GM23338 (cell line): ENCODE measurements around the gene RRM1. TPM values are rescaled to one million over a fixed set of nuclear protein-coding genes. Genes with fewer than 3 reads are reported as not detected.

Experiments
- ATAC-seq: fragments of 200-7000 bp; cut with Tn5 transposase; 3 replicates; pipeline ENCODE4 v1.9.1; 2020
- DNase-seq: peaks from one replicate; pipeline ENCODE4 v3.0.0-alpha.2; 2015; ENCODE audit warnings: low spot score
- H2AFZ ChIP-seq: fragments of 200-600 bp; sonication (generic); 2 replicates; pipeline ENCODE4 v1.8.0; 2016; ENCODE audit warnings: antibody characterized with exemption, mild to moderate bottlenecking, moderate library complexity
- H3F3A ChIP-seq: fragments of 200-600 bp; sonication (generic); replicated peaks from 2 replicates; pipeline ENCODE4 v1.8.0; 2017; ENCODE audit warnings: antibody characterized with exemption, mixed run types, low read depth
- H3K27ac ChIP-seq: fragments of 200-600 bp; sonication (generic); 2 replicates; pipeline ENCODE4 v1.6.1; 2016; ENCODE audit warnings: low read depth
- H3K27me3 ChIP-seq: fragments of 200-600 bp; sonication (generic); 2 replicates; pipeline ENCODE4 v1.8.0; 2016; ENCODE audit warnings: mild to moderate bottlenecking, mixed run types, moderate library complexity; ENCODE audit not compliant: insufficient read depth
- H3K36me3 ChIP-seq: fragments of 200-600 bp; sonication (generic); 2 replicates; pipeline ENCODE4 v1.8.0; 2016; ENCODE audit warnings: mild to moderate bottlenecking; ENCODE audit not compliant: insufficient read depth
- H3K4me1 ChIP-seq: fragments of 200-600 bp; sonication (generic); 2 replicates; pipeline ENCODE4 v1.8.0; 2016; ENCODE audit warnings: mild to moderate bottlenecking, moderate library complexity; ENCODE audit not compliant: insufficient read depth
- H3K4me2 ChIP-seq: fragments of 200-600 bp; sonication (generic); 2 replicates; pipeline ENCODE4 v1.7.1; 2017; ENCODE audit warnings: mixed run types
- H3K4me3 ChIP-seq: fragments of 200-600 bp; sonication (generic); 2 replicates; pipeline ENCODE4 v1.6.1; 2016; ENCODE audit warnings: mixed run types
- H3K79me2 ChIP-seq: fragments of 200-600 bp; sonication (generic); replicated peaks from 2 replicates; pipeline ENCODE4 v1.8.0; 2017; ENCODE audit warnings: mild to moderate bottlenecking; ENCODE audit not compliant: insufficient read depth
- H3K9me2 ChIP-seq: fragments of 200-600 bp; sonication (generic); 2 replicates; pipeline ENCODE4 v1.8.0; 2017; ENCODE audit not compliant: insufficient read depth
- H4K20me1 ChIP-seq: fragments of 200-600 bp; sonication (generic); replicated peaks from 2 replicates; pipeline ENCODE4 v1.8.0; 2017; ENCODE audit warnings: mild to moderate bottlenecking; ENCODE audit not compliant: insufficient read depth
- H3K27ac Mint-ChIP-seq: 2 replicates; pipeline ENCODE4 v1.8.0; 2020; ENCODE audit warnings: inconsistent platforms, mild to moderate bottlenecking, moderate library complexity, mixed read lengths
- H3K27me3 Mint-ChIP-seq: 3 replicates; pipeline ENCODE4 v1.8.0; 2022; ENCODE audit warnings: low read depth, mild to moderate bottlenecking, moderate library complexity, mixed read lengths, inconsistent platforms; ENCODE audit not compliant: insufficient read depth, poor library complexity
- H3K36me3 Mint-ChIP-seq: 3 replicates; pipeline ENCODE4 v1.8.0; 2021; ENCODE audit warnings: low read depth, mild to moderate bottlenecking, inconsistent platforms, moderate library complexity, mixed read lengths
- H3K4me1 Mint-ChIP-seq: 3 replicates; pipeline ENCODE4 v1.8.0; 2020; ENCODE audit warnings: mild to moderate bottlenecking, inconsistent platforms, mixed read lengths
- H3K4me3 Mint-ChIP-seq: 3 replicates; pipeline ENCODE4 v1.8.0; 2021; ENCODE audit warnings: moderate library complexity, mild to moderate bottlenecking, inconsistent platforms, mixed read lengths
- H3K9me3 Mint-ChIP-seq: 3 replicates; pipeline ENCODE4 v1.8.0; 2020; ENCODE audit warnings: moderate library complexity, mild to moderate bottlenecking, inconsistent platforms, mixed read lengths
- EZH2phosphoT487 ChIP-seq: fragments of 200-600 bp; sonication (generic); IDR thresholded peaks from one replicate; pipeline ENCODE4 v1.8.1; 2018; ENCODE audit warnings: antibody characterized with exemption; ENCODE audit not compliant: unreplicated experiment
- NANOG ChIP-seq: IDR thresholded peaks from 2 replicates; pipeline ENCODE4 v1.6.1; 2016; ENCODE audit warnings: antibody characterized with exemption, borderline replicate concordance
- ZNF462 ChIP-seq: fragments of 250-450 bp; sonication (Bioruptor Pico); IDR thresholded peaks from 2 replicates; pipeline ENCODE4 v1.5.0; 2020; ENCODE audit warnings: mild to moderate bottlenecking, moderate library complexity
- polyA plus RNA-seq: library from polyadenylated mRNA; unstranded; fragments of >200 nt; fragmentation: Nextera tagmentation; extraction: Ambion mirVana; gene quantifications from 2 replicates; pipeline ENCODE4 v1.2.1, GENCODE V29; 2016
- total RNA-seq: library from RNA; depleted of rRNA; stranded (reverse); fragments of >200 nt; shearing (Covaris generic); gene quantifications from 2 replicates; pipeline ENCODE4 v1.2.3, GENCODE V29; 2014

Gene RRM1
- total and polyA plus RNA-seq, 2 experiments from 2014 or later, result 47.3 to 96.8 TPM

- TF ChIP-seq ZNF462, result no peak
Observed at GRCh38 chr11:4138497-4138896, 43.9 kb downstream of the RRM1 start (continued).

GRCh38 chr11:4140067-4140636 is 45.6 kb downstream of the RRM1 start:
- H3K27ac ChIP-seq, result no peak overlapping the region
- peaks cover 2% of the 10 kb centered on the region for H3K27me3 Mint-ChIP-seq
- H3F3A ChIP-seq, result no peaks in the 10 kb centered on the region
- TF ChIP-seq NANOG, result no peak
- TF ChIP-seq EZH2phosphoT487, result no peak
- no peak for ATAC-seq
- no peaks in the 10 kb centered on the region for H3K27me3 ChIP-seq
- no peak overlapping the region for H3K27ac Mint-ChIP-seq
- H3K4me3 Mint-ChIP-seq, result no peak overlapping the region
- DNase-seq, result no peak
- H3K4me3 ChIP-seq, result no peak overlapping the region
- H3K4me1 Mint-ChIP-seq, result no peaks in the 10 kb centered on the region
- no peak overlapping the region for H3K4me2 ChIP-seq
- peaks cover 39% of the 10 kb centered on the region for H3K9me3 Mint-ChIP-seq
- no peaks in the 10 kb centered on the region for H4K20me1 ChIP-seq
- no peaks in the 10 kb centered on the region for H3K79me2 ChIP-seq
- no peaks in the 10 kb centered on the region for H3K9me2 ChIP-seq
- H3K36me3 ChIP-seq, result peaks cover 36% of the 10 kb centered on the region
- no peak overlapping the region for H2AFZ ChIP-seq
- no peaks in the 10 kb centered on the region for H3K4me1 ChIP-seq
- peaks cover 62% of the 10 kb centered on the region for H3K36me3 Mint-ChIP-seq
